Nephron (organoid): ENCODE measurements around the gene RBMY1J.
"Not testable (repeated sequence)": the region's sequence is repeated elsewhere in the genome, so short reads cannot be mapped to it uniquely, and the experiment has no call there.

Experiments used
- H3K27ac Mint-ChIP-seq, 3 experiments: 2 replicates each; pipeline ENCODE4 v1.8.0; 2020; ENCODE audit warnings: mixed read lengths in 3 of 3, mild to moderate bottlenecking in 2 of 3, moderate library complexity in 1 of 3
- H3K27me3 Mint-ChIP-seq: 2 replicates; pipeline ENCODE4 v1.8.0; 2021; ENCODE audit warnings: low read depth, mild to moderate bottlenecking, moderate library complexity, mixed read lengths
- H3K36me3 Mint-ChIP-seq: 2 replicates; pipeline ENCODE4 v1.8.0; 2020; ENCODE audit warnings: low read depth, mixed read lengths
- H3K4me1 Mint-ChIP-seq: 2 replicates; pipeline ENCODE4 v1.8.0; 2020; ENCODE audit warnings: mixed read lengths
- H3K4me3 Mint-ChIP-seq, 3 experiments: 2 replicates each; pipeline ENCODE4 v1.8.0; 2020; ENCODE audit warnings: mild to moderate bottlenecking in 3 of 3, mixed read lengths in 3 of 3, moderate library complexity in 2 of 3
- H3K9me3 Mint-ChIP-seq: 2 replicates; pipeline ENCODE4 v1.8.0; 2020; ENCODE audit warnings: mixed read lengths
- TF ChIP-seq, protein P1 (sequence below), 3 experiments: fragments of 200-600 bp; sonication (generic); IDR thresholded peaks; one replicate each; pipeline ENCODE4 v1.5.0; 2021; ENCODE audit warnings: antibody characterized with exemption in 3 of 3; ENCODE audit not compliant: unreplicated experiment in 3 of 3

The RBMY1J gene

GRCh38 chrY:22403110-22403509, at the start of gene RBMY1J:
TSS of gene RBMY1J (plus strand) at chrY:22403410. CDS start at chrY:22405448, 2,038 bp downstream.
- H3K36me3 Mint-ChIP-seq, H3K4me1 Mint-ChIP-seq, H3K4me3 Mint-ChIP-seq, H3K9me3 Mint-ChIP-seq, H3K27ac Mint-ChIP-seq, H3K27me3 Mint-ChIP-seq: not testable (repeated sequence)

DNA sequence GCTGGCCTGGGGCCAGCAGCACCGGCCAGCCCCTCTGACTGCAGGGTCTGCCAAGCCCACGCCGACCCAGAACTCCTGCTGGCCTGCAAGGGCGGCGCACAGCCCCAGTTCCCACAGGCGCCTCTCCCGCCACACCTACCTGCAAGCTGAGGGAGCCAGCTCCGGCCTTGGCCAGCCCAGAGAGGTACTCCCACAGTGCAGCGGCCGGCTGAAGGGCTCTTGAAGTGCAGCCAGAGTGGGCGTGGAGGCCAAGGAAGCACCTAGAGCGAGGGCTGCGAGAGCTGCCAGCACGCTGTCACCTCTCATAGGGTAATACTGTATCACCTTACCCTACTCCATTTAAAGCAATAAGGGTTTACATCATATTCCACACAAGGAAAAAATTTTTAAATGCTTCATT, 35.8 kb upstream of the RBMY1J start:
- Mint-ChIP-seq H3K36me3 (no peaks in the 10 kb centered on the region), H3K9me3 (no peaks in the 10 kb centered on the region), H3K27me3 (no peaks in the 10 kb centered on the region), H3K4me3 (no peak overlapping the region), H3K4me1 (no peaks in the 10 kb centered on the region), H3K27ac (no peak overlapping the region)
- TF ChIP-seq, protein P1, sequence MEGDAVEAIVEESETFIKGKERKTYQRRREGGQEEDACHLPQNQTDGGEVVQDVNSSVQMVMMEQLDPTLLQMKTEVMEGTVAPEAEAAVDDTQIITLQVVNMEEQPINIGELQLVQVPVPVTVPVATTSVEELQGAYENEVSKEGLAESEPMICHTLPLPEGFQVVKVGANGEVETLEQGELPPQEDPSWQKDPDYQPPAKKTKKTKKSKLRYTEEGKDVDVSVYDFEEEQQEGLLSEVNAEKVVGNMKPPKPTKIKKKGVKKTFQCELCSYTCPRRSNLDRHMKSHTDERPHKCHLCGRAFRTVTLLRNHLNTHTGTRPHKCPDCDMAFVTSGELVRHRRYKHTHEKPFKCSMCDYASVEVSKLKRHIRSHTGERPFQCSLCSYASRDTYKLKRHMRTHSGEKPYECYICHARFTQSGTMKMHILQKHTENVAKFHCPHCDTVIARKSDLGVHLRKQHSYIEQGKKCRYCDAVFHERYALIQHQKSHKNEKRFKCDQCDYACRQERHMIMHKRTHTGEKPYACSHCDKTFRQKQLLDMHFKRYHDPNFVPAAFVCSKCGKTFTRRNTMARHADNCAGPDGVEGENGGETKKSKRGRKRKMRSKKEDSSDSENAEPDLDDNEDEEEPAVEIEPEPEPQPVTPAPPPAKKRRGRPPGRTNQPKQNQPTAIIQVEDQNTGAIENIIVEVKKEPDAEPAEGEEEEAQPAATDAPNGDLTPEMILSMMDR (IDR thresholded peaks at IDR 0.05; ENCODE audit: unreplicated experiment in 3 of 3), result no peak

- Mint-ChIP-seq H3K36me3 (no peaks in the 10 kb centered on the region), H3K9me3 (no peaks in the 10 kb centered on the region), H3K4me1 (no peaks in the 10 kb centered on the region), H3K27me3 (no peaks in the 10 kb centered on the region), H3K27ac (no peak overlapping the region), H3K4me3 (no peak overlapping the region)
- TF ChIP-seq, protein P1 (IDR thresholded peaks at IDR 0.05; ENCODE audit: unreplicated experiment in 3 of 3), result no peak
Measured at GRCh38 chrY:22370623-22371022, 32.6 kb upstream of the RBMY1J start.

GRCh38 chrY:22373494-22373893, 29.7 kb upstream of the RBMY1J start:
- Mint-ChIP-seq H3K4me1 (no peaks in the 10 kb centered on the region), H3K9me3 (no peaks in the 10 kb centered on the region), H3K27ac (no peak overlapping the region), H3K36me3 (no peaks in the 10 kb centered on the region), H3K27me3 (no peaks in the 10 kb centered on the region), H3K4me3 (no peak overlapping the region)
- TF ChIP-seq, protein P1 (IDR thresholded peaks at IDR 0.05; ENCODE audit: unreplicated experiment in 3 of 3), result no peak

DNA sequence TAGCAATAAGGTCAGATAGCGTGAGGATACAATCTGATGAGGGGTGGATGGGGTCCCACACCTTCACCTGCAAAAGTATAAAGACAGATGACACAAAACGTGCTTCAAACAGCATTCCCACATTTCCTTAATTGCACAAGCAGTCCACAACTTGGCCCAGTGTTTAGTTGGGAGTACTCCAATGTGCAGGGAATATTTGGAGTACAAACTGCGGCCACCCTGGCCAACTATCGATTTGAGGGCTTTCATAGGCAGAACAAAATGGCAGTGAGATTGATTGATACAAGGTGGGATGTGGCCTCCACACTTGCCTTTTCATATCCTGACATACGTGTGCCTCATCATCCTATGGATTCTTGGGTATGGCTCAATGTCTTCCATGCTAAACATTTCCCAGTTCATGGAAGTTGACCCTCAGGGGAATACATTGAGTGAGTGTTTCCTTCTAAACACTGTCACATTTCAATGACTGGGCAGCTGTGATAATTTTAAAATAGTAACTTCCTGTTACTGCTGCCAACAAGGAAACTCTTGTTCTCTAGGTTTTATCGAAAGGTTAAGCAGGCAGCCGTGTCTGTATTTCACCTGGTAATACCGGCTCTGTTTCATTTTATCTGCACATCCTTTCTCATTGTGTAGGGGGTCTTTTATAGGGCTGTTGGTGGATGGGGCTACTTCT, 41.6 kb downstream of the RBMY1J start:
- H3K27me3 Mint-ChIP-seq, H3K4me1 Mint-ChIP-seq, H3K4me3 Mint-ChIP-seq, H3K9me3 Mint-ChIP-seq, H3K27ac Mint-ChIP-seq, H3K36me3 Mint-ChIP-seq: not testable (repeated sequence)

DNA sequence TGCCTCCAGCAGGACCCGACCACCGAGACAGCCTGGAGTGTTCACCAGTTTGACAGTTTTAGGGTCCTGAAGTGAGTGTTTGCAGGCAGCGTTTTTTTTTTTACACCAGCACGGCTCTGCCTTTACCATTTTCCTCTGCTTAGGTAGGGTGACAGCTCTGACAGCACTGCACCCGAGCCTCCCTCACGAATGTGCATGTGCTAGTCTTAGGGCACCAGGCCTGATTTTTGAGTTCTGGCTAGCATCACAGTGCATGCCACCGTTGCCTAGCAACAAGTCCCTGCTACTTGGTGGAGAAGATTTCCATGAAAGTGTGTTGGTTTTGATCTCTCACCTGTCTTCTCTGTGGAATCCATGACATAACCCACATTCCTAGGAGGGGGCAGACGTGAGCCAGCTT, 52.3 kb downstream of the RBMY1J start:
- H3K4me1 Mint-ChIP-seq, H3K36me3 Mint-ChIP-seq: not testable (repeated sequence)

DNA sequence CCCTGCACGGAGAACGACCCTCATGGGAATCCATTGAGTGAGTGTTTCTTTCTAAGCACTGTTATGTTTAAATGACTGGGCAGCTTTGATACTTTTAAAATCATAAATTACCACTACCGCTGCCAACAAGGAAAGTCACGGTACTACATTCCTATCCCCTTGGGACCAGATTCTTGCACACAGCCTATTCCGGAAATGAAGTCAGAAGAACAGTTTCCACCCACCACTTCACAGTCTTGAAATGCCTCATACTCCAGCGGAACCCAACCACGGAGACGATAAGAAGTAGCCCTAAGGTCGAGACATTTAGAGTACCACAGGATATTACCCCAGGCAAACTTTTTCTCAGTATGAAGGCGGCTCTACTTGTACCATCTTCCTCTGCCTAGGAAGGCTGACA, 58.8 kb downstream of the RBMY1J start:
- not testable (repeated sequence) for H3K4me1 Mint-ChIP-seq, H3K9me3 Mint-ChIP-seq, H3K36me3 Mint-ChIP-seq, H3K27ac Mint-ChIP-seq, H3K27me3 Mint-ChIP-seq, H3K4me3 Mint-ChIP-seq

More for the DNA sequence above, 52.3 kb downstream of the RBMY1J start:
- H3K9me3 Mint-ChIP-seq, H3K4me3 Mint-ChIP-seq, H3K27me3 Mint-ChIP-seq, H3K27ac Mint-ChIP-seq: not testable (repeated sequence)
